Right cardiac atrium (tissue), 5 donors: ENCODE measurements around the gene EXOC4. TPM values are rescaled to one million over a fixed set of nuclear protein-coding genes. Genes with fewer than 3 reads are reported as not detected.

Experiments used
- ATAC-seq, 2 donors: fragments of 200-7000 bp; cut with Tn5 transposase; one replicate each; pipeline versions ENCODE4 v1.8.0 to v1.9.1; 2020; ENCODE audit warnings: moderate library complexity in 2 of 2, mild to moderate bottlenecking in 1 of 2
- DNase-seq, 3 donors: peaks; one replicate each; pipeline ENCODE4 v3.0.0-alpha.2; 2020
- H3K27ac ChIP-seq: one replicate; pipeline ENCODE4 v1.5.1; 2013; ENCODE audit warnings: mild to moderate bottlenecking, low read length, control low read depth, moderate library complexity
- H3K27me3 ChIP-seq: one replicate; pipeline ENCODE4 v1.6.1; 2013; ENCODE audit not compliant: control insufficient read depth, insufficient read depth
- H3K4me1 ChIP-seq: one replicate; pipeline ENCODE4 v1.6.1; 2013; ENCODE audit warnings: low read length; ENCODE audit not compliant: control insufficient read depth, insufficient read depth
- H3K4me3 ChIP-seq: one replicate; pipeline ENCODE4 v1.5.1; 2013; ENCODE audit warnings: low read length, control low read depth
- H3K9me3 ChIP-seq: one replicate; pipeline ENCODE4 v1.6.1; 2013; ENCODE audit warnings: low read length; ENCODE audit not compliant: control insufficient read depth
- WGBS: extraction: QIAGEN DNeasy Blood & Tissue Kit; methylation state at CpG from one replicate; pipeline ENCODE4 v1.1.7; 2013; 5-methylcytosine and 5-hydroxymethylcytosine counted together
- intact Hi-C, 4 donors: fragments of 100-400 bp; cut with DNase I; formaldehyde crosslinking; loops; one replicate each; pipeline versions ENCODE4 v1.11.0 to v1.14.0; 2022 to 2023
- polyA plus RNA-seq: library from polyadenylated mRNA; stranded (reverse); fragments of 200-250 nt; gene quantifications from one replicate; pipeline ENCODE4 v1.2.3, GENCODE V29; 2013
- total RNA-seq, 4 donors: library from RNA; stranded (reverse); fragmentation: NEBNext Ultra II Directional; extraction: Animal tissue kit (Norgen Biotek cat#: 25700); gene quantifications; one replicate each; pipeline ENCODE4 v1.2.1, GENCODE V29; 2021
- donor health status: healthy with polysubstance abuse.
- donor health status: DM: no; HTN: yes; CAD: no.
- donor health status: DM: no; HTN: no; CAD: no.
- donor health status: DM: no; HTN: yes; CAD: no; lungs with severe emphysema.
- donor health status: DM: yes; HTN: yes; CAD: no.

EXOC4 gene
- total and polyA plus RNA-seq, 5 donors = 11.9 to 45.9 (median 39.7) TPM

DNA sequence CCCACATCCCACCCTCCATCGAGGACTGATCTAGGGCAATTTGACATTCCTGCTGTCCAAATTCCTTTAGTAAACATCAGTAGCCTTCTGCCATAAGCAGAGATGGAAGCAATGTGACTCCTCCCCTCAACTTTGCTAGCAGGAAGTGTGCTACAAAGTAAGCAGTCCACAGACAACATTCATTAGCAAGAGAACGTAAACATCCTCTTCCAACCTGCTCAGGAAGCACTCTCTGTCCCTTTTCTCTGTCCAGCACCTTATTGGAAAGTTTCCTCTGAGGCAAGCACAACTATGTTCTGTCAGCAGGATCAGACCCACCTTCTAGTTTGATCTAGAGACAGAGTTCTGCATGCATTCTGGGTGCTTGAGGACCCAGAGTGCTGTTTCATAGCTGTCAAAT is 826.1 kb downstream of the EXOC4 start:
- DNase-seq (no peak), ATAC-seq (no peak)
- 42% methylated on average over 2 of the region's 2 CpGs for WGBS
- intact Hi-C loops = no loop called here
- Histone ChIP-seq H3K4me3 (no peak overlapping the region), H3K27ac (no peak overlapping the region), H3K9me3 (no peaks in the 10 kb centered on the region), H3K27me3 (no peaks in the 10 kb centered on the region), H3K4me1 (no peaks in the 10 kb centered on the region)

DNA sequence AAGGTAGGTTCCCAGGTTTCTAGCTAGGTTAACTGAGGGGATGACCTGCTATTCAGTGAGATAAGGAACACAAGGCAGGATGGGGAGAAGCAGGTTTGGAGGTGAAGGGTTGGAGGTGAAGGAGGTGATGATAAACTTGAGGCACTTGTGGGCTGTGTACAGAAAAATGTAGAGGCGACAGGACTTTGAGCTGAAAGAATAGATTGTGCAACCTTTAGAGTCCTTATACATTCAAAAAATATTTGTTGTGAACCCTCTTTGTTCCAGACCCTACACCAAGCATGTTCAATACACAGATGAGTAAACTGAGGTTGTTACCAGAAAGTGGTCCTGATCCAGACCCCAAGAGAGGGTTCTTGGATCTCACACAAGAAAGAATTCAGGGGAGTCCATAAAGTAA is 828.8 kb downstream of the EXOC4 start:
- intact Hi-C loops = no loop called here
- no peaks in the 10 kb centered on the region for H3K4me1 ChIP-seq
- WGBS = 100% methylated on average over 1 of the region's 1 CpG
- H3K27ac ChIP-seq = no peak overlapping the region
- H3K4me3 ChIP-seq = no peak overlapping the region
- no peak for DNase-seq
- H3K9me3 ChIP-seq = no peaks in the 10 kb centered on the region
- no peaks in the 10 kb centered on the region for H3K27me3 ChIP-seq
- no peak for ATAC-seq

DNA sequence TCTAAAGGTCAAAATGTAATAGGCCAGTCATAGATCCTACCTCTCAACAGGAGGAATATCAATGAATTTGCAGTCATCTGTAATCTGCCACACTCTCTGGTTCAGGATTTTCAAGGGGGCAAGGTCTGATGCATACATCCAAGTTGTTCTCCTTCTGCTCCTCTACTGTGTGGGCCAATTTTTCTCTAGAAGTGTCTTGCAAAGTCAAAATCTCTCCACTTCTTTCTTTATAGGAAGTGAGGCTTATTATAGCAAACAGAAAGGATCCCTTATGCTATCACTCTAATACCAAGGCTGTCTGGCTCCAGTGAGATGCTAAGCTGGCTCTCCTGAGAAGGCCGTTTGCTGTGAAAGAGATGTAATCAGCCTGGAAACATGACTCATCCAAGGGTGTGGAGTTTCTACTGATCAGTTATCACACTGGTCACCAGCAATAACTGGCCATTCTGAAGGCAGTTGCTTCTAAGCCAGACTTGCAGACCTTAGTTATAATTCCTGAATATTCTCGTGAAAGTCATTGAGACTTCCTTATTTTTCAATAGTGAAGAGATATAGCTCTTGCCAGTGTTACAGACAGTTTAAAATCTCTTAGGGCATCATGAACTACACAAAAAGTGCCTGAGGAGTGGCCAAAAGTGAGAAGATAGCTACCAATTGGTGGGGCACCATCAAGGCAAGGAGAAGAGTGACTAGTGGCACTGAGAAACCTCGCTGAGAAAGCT is 831.0 kb downstream of the EXOC4 start:
- no peak overlapping the region for H3K4me3 ChIP-seq
- H3K9me3 ChIP-seq = no peaks in the 10 kb centered on the region
- H3K27me3 ChIP-seq = no peaks in the 10 kb centered on the region
- no peaks in the 10 kb centered on the region for H3K4me1 ChIP-seq
- H3K27ac ChIP-seq = no peak overlapping the region
- DNase-seq = no peak
- intact Hi-C loops = no loop called here
- 66% methylated on average over 3 of the region's 3 CpGs for WGBS
- peak; percentile 59 to 68 for ATAC-seq

DNA sequence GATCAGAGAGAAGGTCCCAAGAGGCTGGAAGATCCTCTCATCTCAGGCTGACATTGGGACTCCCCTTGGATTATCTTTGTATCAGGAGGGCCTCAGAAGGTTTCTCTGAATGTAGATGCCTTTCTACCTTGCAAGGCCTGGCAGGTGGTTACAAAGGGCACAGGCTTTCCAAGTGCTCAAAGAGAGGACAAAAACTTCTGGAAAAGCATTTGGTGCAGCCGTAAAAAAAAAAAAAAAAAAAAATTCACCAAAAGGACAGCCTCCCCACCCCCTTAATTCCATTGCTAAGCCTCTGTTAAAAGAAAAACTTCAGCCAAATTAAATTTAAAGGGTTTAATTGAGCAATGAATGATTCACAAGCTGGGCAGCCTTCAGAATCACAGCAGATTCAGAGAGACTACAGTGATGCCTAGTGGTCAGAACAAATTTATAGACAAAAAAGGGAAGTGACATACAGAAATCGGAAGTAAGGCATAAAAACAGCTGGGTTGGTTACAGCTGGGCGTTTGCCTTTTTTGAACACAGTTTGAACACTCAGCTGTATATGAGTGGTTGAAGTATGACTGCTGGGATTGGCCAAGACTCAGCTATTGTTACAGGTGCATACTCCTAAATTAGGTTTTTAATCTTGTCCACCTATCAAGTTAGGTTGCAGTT is 831.7 kb downstream of the EXOC4 start:
- DNase-seq (no peak), ATAC-seq (peak; percentile 29 to 41)
- no peak overlapping the region for H3K4me3 ChIP-seq
- WGBS = 86% methylated on average over 3 of the region's 3 CpGs
- no peaks in the 10 kb centered on the region for H3K27me3 ChIP-seq
- no peak overlapping the region for H3K27ac ChIP-seq
- no peaks in the 10 kb centered on the region for H3K9me3 ChIP-seq
- no peaks in the 10 kb centered on the region for H3K4me1 ChIP-seq
- intact Hi-C loops = no loop called here

DNA sequence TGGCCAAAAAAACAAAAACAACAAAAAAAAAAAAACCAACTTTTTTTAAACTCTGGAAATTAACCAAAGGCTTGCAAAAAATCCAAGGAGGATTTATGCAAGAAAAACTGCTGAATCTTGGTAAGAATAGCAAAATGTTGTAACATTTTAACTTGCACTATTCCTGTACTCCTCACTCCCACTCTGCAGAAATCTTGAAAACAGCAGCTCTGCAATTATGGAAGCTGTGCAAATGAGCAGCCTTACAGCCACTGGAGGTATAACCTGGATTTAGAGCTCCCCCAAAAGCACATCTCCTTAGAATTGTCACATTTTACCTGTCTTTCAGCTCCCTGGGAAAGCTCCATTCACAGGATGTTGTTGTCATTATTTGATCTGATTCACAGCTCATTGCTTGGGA is 832.4 kb downstream of the EXOC4 start:
- no peaks in the 10 kb centered on the region for H3K27me3 ChIP-seq
- no peak overlapping the region for H3K4me3 ChIP-seq
- DNase-seq = no peak
- H3K27ac ChIP-seq = no peak overlapping the region
- intact Hi-C loops = no loop called here
- H3K4me1 ChIP-seq = no peaks in the 10 kb centered on the region
- no peaks in the 10 kb centered on the region for H3K9me3 ChIP-seq
- ATAC-seq = peak in 1 of 2 donors; percentile 36

DNA sequence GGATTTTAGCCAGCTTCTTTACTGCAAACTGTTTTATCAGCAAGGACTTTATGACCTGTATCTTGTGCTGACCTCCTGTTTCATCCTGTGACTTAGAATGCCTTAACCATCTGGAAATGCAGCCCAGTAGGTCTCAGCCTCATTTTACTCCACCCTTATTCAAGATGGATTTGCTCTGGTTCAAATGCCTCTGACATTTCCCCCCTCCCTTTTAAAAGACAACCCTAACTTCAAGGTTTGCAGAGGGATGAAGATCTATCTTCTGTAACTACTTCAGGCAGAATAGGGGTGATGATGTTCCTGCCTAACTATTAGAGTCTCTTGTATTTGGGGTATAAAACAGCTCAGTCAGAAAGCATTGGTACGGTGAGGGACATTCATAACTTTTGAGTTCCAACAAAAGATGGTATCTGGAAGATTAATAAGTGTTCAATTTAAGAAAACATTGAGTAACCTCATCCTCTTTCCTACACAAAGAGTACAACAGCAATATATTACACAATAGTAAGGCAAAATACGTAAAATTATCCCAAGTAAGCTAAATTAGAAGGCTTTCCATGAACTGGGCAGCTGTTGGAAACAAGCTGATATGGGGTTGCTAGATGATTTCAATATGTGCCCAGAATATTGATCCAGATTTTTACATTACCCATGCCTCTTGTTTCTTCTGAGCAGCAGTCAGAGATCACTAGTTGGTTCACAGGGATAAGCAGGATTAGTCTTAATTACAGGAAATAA is 834.3 kb downstream of the EXOC4 start:
- H3K27me3 ChIP-seq = no peaks in the 10 kb centered on the region
- intact Hi-C loops = no loop called here

DNA sequence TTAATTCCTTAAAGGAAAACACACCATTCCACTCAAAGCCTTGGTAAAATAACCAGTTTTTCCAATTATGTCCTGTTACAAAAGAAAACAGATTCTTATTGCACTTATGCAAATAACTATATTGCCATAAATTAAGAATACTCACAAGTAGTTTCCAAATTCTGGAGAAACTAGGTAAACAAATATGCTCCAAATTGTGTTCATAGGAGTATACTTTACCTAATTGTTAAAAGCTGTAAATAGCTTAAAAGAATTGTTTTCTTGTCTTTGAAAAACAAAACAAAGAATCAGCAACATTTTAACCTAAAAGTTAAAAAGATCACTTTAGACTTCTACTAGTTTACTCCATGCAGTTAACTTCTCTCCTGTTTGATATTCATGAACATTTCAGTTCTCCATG is 835.3 kb downstream of the EXOC4 start:
- no peak overlapping the region for H3K27ac ChIP-seq
- H3K4me3 ChIP-seq = no peak overlapping the region
- no peaks in the 10 kb centered on the region for H3K9me3 ChIP-seq
- H3K4me1 ChIP-seq = no peaks in the 10 kb centered on the region
- no peak for ATAC-seq
- intact Hi-C loops = no loop called here
- H3K27me3 ChIP-seq = no peaks in the 10 kb centered on the region
- DNase-seq = no peak

More for the DNA sequence above, 834.3 kb downstream of the EXOC4 start:
- Histone ChIP-seq H3K4me1 (no peaks in the 10 kb centered on the region), H3K9me3 (no peaks in the 10 kb centered on the region), H3K4me3 (no peak overlapping the region), H3K27ac (no peak overlapping the region)
- ATAC-seq (no peak), DNase-seq (no peak)
- WGBS = 90% methylated on average over 2 of the region's 2 CpGs

DNA sequence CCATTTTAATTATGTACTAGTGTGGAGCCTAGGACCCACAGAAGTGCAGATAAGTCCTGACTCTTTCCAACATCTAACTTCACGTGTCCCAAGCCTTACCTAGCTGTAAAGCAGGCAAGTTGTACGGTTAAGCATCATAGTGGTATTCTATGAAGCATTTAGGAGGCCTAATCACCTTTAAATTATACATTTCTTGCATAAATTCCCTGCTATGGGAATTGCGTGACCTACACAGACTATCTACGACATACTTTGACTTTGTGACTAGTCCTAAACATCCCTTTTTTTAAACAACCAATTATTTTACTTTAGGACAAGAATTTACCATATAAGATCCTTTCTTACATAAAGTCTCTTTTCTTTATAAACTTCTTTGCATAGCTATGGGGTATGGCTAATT is 836.6 kb downstream of the EXOC4 start:
- Histone ChIP-seq H3K4me1 (no peaks in the 10 kb centered on the region), H3K9me3 (no peaks in the 10 kb centered on the region), H3K27ac (no peak overlapping the region), H3K4me3 (no peak overlapping the region), H3K27me3 (no peaks in the 10 kb centered on the region)
- DNase-seq = no peak
- no peak for ATAC-seq
- intact Hi-C loops = no loop called here
- WGBS = 76% methylated on average over 4 of the region's 4 CpGs

DNA sequence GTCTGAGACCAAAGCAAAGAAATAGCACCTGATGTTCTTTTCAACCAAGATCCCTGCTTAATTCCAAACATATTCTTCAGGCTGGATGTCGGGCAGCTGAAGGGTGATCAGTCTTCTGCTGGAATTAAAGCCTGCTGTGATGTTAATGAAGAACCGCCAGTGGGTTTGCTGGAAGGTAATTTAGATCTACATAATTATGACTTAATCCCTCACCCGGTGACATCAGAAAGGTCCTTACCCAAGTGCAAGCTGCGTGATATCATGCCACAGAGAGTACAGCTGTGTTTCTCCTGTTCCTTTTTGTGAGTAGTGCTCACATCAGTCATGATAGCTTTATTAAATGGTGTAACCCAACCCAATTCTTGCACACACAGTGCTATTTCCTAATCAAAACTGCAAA is 845.2 kb downstream of the EXOC4 start:
- Histone ChIP-seq H3K4me1 (no peaks in the 10 kb centered on the region), H3K9me3 (no peaks in the 10 kb centered on the region), H3K27ac (no peak overlapping the region), H3K4me3 (no peak overlapping the region), H3K27me3 (no peaks in the 10 kb centered on the region)
- DNase-seq (no peak), ATAC-seq (no peak)
- intact Hi-C loops = no loop called here
- WGBS = 85% methylated on average over 4 of the region's 4 CpGs

DNA sequence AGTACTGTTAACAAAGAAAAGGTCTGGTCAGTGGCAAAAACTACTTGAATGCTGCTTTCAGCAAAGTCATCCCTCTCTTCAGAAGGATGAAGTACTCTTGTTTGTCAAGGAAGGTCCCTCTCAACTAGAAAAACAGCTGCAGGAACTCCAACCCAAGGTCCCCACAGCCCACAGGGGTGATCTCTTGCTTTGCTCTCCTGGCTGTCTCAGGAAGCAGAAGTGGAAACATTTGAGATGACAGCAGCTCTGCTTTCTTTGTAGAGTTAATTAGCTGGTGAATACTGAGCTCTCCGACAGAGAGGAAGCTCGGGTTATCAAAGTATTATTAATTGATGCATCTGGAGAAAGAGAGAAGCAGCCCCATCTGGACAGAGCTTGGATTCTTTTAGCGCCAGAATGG is 848.8 kb downstream of the EXOC4 start:
- Histone ChIP-seq H3K9me3 (no peaks in the 10 kb centered on the region), H3K4me3 (no peak overlapping the region), H3K27ac (no peak overlapping the region), H3K27me3 (no peaks in the 10 kb centered on the region), H3K4me1 (no peaks in the 10 kb centered on the region)
- ATAC-seq (no peak), DNase-seq (no peak)
- 29% methylated on average over 3 of the region's 3 CpGs for WGBS
- intact Hi-C loops = no loop called here

DNA sequence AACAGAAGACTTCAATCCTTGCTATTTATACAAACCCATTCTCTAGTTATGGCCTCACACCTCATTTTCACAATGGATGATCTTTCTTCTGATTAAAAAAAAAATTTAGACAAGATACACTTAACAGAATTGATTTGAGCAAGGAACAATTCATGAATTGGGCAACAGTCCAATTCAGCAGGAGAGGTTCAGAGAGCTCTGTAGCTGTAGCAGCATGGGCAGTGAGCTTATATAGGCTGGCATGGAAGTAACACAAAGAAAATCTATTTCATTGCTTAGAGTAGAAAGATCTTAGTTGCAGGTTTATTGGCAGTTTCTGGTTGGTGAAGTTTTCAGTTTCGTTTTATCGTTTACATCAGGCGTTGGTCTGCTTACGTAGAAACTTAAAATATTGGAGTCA is 851.3 kb downstream of the EXOC4 start:
- intact Hi-C loops = no loop called here
- ATAC-seq (no peak), DNase-seq (no peak)
- Histone ChIP-seq H3K27me3 (no peaks in the 10 kb centered on the region), H3K9me3 (no peaks in the 10 kb centered on the region), H3K4me3 (no peak overlapping the region), H3K27ac (no peak overlapping the region), H3K4me1 (no peaks in the 10 kb centered on the region)
- 98% methylated on average over 4 of the region's 4 CpGs for WGBS
